Adipocyte (in vitro differentiated cells): ENCODE results near the gene XCR1.
"Not testable (repeated sequence)": the region's sequence is repeated elsewhere in the genome, so short reads cannot be mapped to it uniquely, and the experiment has no call there.

ENCODE experiments used
- DNase-seq: peaks from one replicate; pipeline ENCODE4 v3.0.0-alpha.2; 2015; ENCODE audit warnings: low read depth
- H3K27me3 ChIP-seq: replicated peaks from 2 replicates; pipeline ENCODE4 v1.7.0; 2013; ENCODE audit warnings: mild to moderate bottlenecking, low read length, moderate library complexity; ENCODE audit not compliant: control insufficient read depth, insufficient read depth
- H3K36me3 ChIP-seq: 2 replicates; pipeline ENCODE4 v1.7.0; 2013; ENCODE audit warnings: low read length, mild to moderate bottlenecking, moderate library complexity; ENCODE audit not compliant: control insufficient read depth, insufficient read depth, severe bottlenecking
- H3K4me1 ChIP-seq: 2 replicates; pipeline ENCODE4 v1.7.0; 2013; ENCODE audit warnings: mild to moderate bottlenecking, low read length, moderate library complexity; ENCODE audit not compliant: control insufficient read depth, insufficient read depth
- H3K4me3 ChIP-seq: 2 replicates; pipeline ENCODE4 v1.7.0; 2013; ENCODE audit warnings: mild to moderate bottlenecking, low read length, moderate library complexity
- H3K9ac ChIP-seq: 2 replicates; pipeline ENCODE4 v1.7.0; 2013; ENCODE audit warnings: mild to moderate bottlenecking, low read length, moderate library complexity
- H3K9me3 ChIP-seq: 2 replicates; pipeline ENCODE4 v1.7.0; 2013; ENCODE audit warnings: mild to moderate bottlenecking, low read length, moderate library complexity; ENCODE audit not compliant: control insufficient read depth

The XCR1 gene

GRCh38 chr3:46021516-46021915 is 5.8 kb downstream of the XCR1 start:
- H3K4me3 ChIP-seq, result no peak overlapping the region
- no peaks in the 10 kb centered on the region for H3K27me3 ChIP-seq
- no peaks in the 10 kb centered on the region for H3K36me3 ChIP-seq
- H3K4me1 ChIP-seq, result peaks cover 17% of the 10 kb centered on the region
- H3K9ac ChIP-seq, result no peak overlapping the region
- H3K9me3 ChIP-seq, result no peaks in the 10 kb centered on the region
- no peak for DNase-seq

- H3K27me3 ChIP-seq, result no peaks in the 10 kb centered on the region
- H3K4me1 ChIP-seq, result peaks cover 17% of the 10 kb centered on the region
- H3K9me3 ChIP-seq, result no peaks in the 10 kb centered on the region
- no peaks in the 10 kb centered on the region for H3K36me3 ChIP-seq
- no peak overlapping the region for H3K4me3 ChIP-seq
- no peak overlapping the region for H3K9ac ChIP-seq
- DNase-seq, result no peak
These were observed 6.3 kb downstream of the XCR1 start for GRCh38 chr3:46020766-46021510.

GRCh38 chr3:46019707-46020106 is 7.6 kb downstream of the XCR1 start:
- no peaks in the 10 kb centered on the region for H3K27me3 ChIP-seq
- no peak overlapping the region for H3K4me3 ChIP-seq
- peaks cover 17% of the 10 kb centered on the region for H3K4me1 ChIP-seq
- no peak overlapping the region for H3K9ac ChIP-seq
- no peaks in the 10 kb centered on the region for H3K36me3 ChIP-seq
- peak; percentile 46 for DNase-seq
- no peaks in the 10 kb centered on the region for H3K9me3 ChIP-seq

- no peak overlapping the region for H3K4me3 ChIP-seq
- no peaks in the 10 kb centered on the region for H3K36me3 ChIP-seq
- H3K4me1 ChIP-seq, result peaks cover 8% of the 10 kb centered on the region
- peak; percentile 30 for DNase-seq
- H3K9ac ChIP-seq, result no peak overlapping the region
- H3K27me3 ChIP-seq, result no peaks in the 10 kb centered on the region
- H3K9me3 ChIP-seq, result no peaks in the 10 kb centered on the region
These were observed 9.6 kb downstream of the XCR1 start for GRCh38 chr3:46017720-46018119.

- Histone ChIP-seq H3K9ac (no peak overlapping the region), H3K36me3 (no peaks in the 10 kb centered on the region), H3K4me1 (peaks cover 8% of the 10 kb centered on the region), H3K9me3 (no peaks in the 10 kb centered on the region), H3K27me3 (no peaks in the 10 kb centered on the region), H3K4me3 (no peak overlapping the region)
- no peak for DNase-seq
These were observed 13.8 kb downstream of the XCR1 start for GRCh38 chr3:46013316-46014094.

- Histone ChIP-seq H3K4me1 (peaks cover 4% of the 10 kb centered on the region), H3K36me3 (no peaks in the 10 kb centered on the region), H3K27me3 (no peaks in the 10 kb centered on the region), H3K9ac (no peak overlapping the region), H3K9me3 (no peaks in the 10 kb centered on the region), H3K4me3 (no peak overlapping the region)
- DNase-seq, result no peak
These were observed 15.0 kb downstream of the XCR1 start for GRCh38 chr3:46012246-46012645.

GRCh38 chr3:46010519-46011113 is 16.7 kb downstream of the XCR1 start:
- H3K9me3 ChIP-seq, result no peaks in the 10 kb centered on the region
- peaks cover 19% of the 10 kb centered on the region for H3K4me1 ChIP-seq
- DNase-seq, result no peak
- no peak overlapping the region for H3K4me3 ChIP-seq
- no peaks in the 10 kb centered on the region for H3K27me3 ChIP-seq
- no peak overlapping the region for H3K9ac ChIP-seq
- no peaks in the 10 kb centered on the region for H3K36me3 ChIP-seq

GRCh38 chr3:46008058-46008457 is 19.2 kb downstream of the XCR1 start:
- H3K4me3 ChIP-seq, result no peak overlapping the region
- peaks cover 19% of the 10 kb centered on the region for H3K4me1 ChIP-seq
- no peaks in the 10 kb centered on the region for H3K9me3 ChIP-seq
- no peak overlapping the region for H3K9ac ChIP-seq
- H3K36me3 ChIP-seq, result no peaks in the 10 kb centered on the region
- no peak for DNase-seq
- no peaks in the 10 kb centered on the region for H3K27me3 ChIP-seq

- H3K36me3 ChIP-seq, result no peaks in the 10 kb centered on the region
- H3K4me1 ChIP-seq, result peaks cover 19% of the 10 kb centered on the region
These were observed 20.0 kb downstream of the XCR1 start for GRCh38 chr3:46007280-46007679.

GRCh38 chr3:46006238-46007032 is 20.8 kb downstream of the XCR1 start:
- DNase-seq, result peak; percentile 84
- no peaks in the 10 kb centered on the region for H3K27me3 ChIP-seq
- peak overlapping the region; percentile 12 for H3K4me3 ChIP-seq
- H3K9me3 ChIP-seq, result no peaks in the 10 kb centered on the region
- H3K9ac ChIP-seq, result no peak overlapping the region
- H3K36me3 ChIP-seq, result no peaks in the 10 kb centered on the region
- peaks cover 19% of the 10 kb centered on the region for H3K4me1 ChIP-seq

More at GRCh38 chr3:46007280-46007679, 20.0 kb downstream of the XCR1 start:
- Histone ChIP-seq H3K27me3 (no peaks in the 10 kb centered on the region), H3K9me3 (no peaks in the 10 kb centered on the region), H3K4me3 (no peak overlapping the region), H3K9ac (no peak overlapping the region)
- no peak for DNase-seq

- not testable (repeated sequence) for H3K27me3 ChIP-seq, H3K36me3 ChIP-seq, H3K9me3 ChIP-seq, H3K9ac ChIP-seq, DNase-seq, H3K4me3 ChIP-seq
- H3K4me1 ChIP-seq, result peaks cover 19% of the 10 kb centered on the region
These were observed 23.6 kb downstream of the XCR1 start for GRCh38 chr3:46003706-46004105.
